Measurements from ENCODE around the gene KRT36.

DNA sequence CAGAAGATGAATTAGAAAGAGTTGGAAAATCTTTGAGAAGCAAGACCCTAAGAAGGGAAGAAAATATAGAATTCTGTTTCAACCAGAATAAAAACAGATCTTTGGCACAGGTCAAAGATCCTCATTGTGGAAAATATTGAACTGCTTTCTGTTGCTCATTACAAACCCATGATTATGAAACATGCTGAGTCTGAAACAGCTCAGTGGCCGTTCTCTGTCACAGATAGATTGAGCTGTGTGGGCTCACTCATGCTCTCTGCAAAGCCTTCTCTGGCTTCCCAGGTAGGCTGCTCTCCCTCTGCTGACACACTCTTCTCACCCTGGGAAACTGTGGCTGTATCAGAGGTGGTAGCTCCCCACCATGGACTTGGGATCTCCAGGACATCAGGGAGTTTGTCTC, 45.5 kb downstream of the KRT36 start:
- TF ChIP-seq, protein P1, sequence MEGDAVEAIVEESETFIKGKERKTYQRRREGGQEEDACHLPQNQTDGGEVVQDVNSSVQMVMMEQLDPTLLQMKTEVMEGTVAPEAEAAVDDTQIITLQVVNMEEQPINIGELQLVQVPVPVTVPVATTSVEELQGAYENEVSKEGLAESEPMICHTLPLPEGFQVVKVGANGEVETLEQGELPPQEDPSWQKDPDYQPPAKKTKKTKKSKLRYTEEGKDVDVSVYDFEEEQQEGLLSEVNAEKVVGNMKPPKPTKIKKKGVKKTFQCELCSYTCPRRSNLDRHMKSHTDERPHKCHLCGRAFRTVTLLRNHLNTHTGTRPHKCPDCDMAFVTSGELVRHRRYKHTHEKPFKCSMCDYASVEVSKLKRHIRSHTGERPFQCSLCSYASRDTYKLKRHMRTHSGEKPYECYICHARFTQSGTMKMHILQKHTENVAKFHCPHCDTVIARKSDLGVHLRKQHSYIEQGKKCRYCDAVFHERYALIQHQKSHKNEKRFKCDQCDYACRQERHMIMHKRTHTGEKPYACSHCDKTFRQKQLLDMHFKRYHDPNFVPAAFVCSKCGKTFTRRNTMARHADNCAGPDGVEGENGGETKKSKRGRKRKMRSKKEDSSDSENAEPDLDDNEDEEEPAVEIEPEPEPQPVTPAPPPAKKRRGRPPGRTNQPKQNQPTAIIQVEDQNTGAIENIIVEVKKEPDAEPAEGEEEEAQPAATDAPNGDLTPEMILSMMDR (IDR thresholded peaks at IDR 0.05): no peak
- TF ChIP-seq POLR2A (IDR thresholded peaks at IDR 0.05): no peak

All from uterus (tissue), 2 donors.